A673 (cell line): ENCODE data around the gene FAM8A1. TPM values are rescaled to one million over a fixed set of nuclear protein-coding genes. Genes with fewer than 3 reads are reported as not detected.
A peak's percentile ranks its signal among the peaks of the same experiment; 100 is the strongest.

Experiments
- BruUV-seq: library from RNA; stranded (reverse); fragments of 400-500 nt; replicated peaks from 2 replicates; lab custom pipeline; 2021; lab: Mats Ljungman, UMichigan
- CTCF ChIA-PET: fragments of 300-600 bp; sonication (Branson Sonifier 250); formaldehyde crosslinking; loops from one replicate; lab custom pipeline; 2022; ENCODE audit warnings: antibody characterized with exemption; lab: Charles Lee
- POLR2A ChIA-PET: fragments of 300-600 bp; sonication (Branson Sonifier 250); formaldehyde crosslinking; loops from one replicate; lab custom pipeline; 2022; ENCODE audit warnings: antibody characterized with exemption; ENCODE audit not compliant: low non-redundant PET; lab: Charles Lee
- DNase-seq: peaks from one replicate; pipeline ENCODE4 v3.0.0-alpha.2; 2015; ENCODE audit warnings: low spot score
- H3K27ac ChIP-seq: fragments of 200-600 bp; sonication (generic); 2 replicates; pipeline ENCODE4 v1.5.1; 2016; ENCODE audit warnings: mixed run types, low read depth, mild to moderate bottlenecking, mixed read lengths, antibody characterized with exemption, low read length; ENCODE audit not compliant: poor library complexity, severe bottlenecking
- H3K27me3 ChIP-seq: fragments of 200-600 bp; sonication (generic); replicated peaks from 2 replicates; pipeline ENCODE4 v1.6.1; 2017; ENCODE audit warnings: mixed run types, low read depth, mild to moderate bottlenecking, mixed read lengths, antibody characterized with exemption, low read length; ENCODE audit not compliant: insufficient read depth, poor library complexity
- H3K36me3 ChIP-seq: fragments of 200-600 bp; sonication (generic); 2 replicates; pipeline ENCODE4 v1.6.1; 2016; ENCODE audit warnings: mixed run types, mild to moderate bottlenecking, mixed read lengths, antibody characterized with exemption, low read length; ENCODE audit not compliant: insufficient read depth, poor library complexity, severe bottlenecking
- H3K4me1 ChIP-seq: fragments of 200-600 bp; sonication (generic); 2 replicates; pipeline ENCODE4 v1.6.1; 2017; ENCODE audit warnings: mixed run types, mild to moderate bottlenecking, mixed read lengths, antibody characterized with exemption, low read length; ENCODE audit not compliant: insufficient read depth, poor library complexity, severe bottlenecking
- H3K4me3 ChIP-seq: fragments of 200-600 bp; sonication (generic); 2 replicates; pipeline ENCODE4 v1.5.1; 2016; ENCODE audit warnings: low read depth, mixed run types, mild to moderate bottlenecking, mixed read lengths, low read length; ENCODE audit not compliant: poor library complexity, severe bottlenecking
- H3K9me3 ChIP-seq: fragments of 200-600 bp; sonication (generic); 2 replicates; pipeline ENCODE4 v1.6.1; 2016; ENCODE audit warnings: mixed run types, low read depth, mild to moderate bottlenecking, mixed read lengths, antibody characterized with exemption, low read length; ENCODE audit not compliant: poor library complexity, severe bottlenecking
- EZH2 ChIP-seq: fragments of 200-600 bp; sonication (generic); IDR thresholded peaks from 2 replicates; pipeline ENCODE4 v1.6.1; 2017; ENCODE audit warnings: borderline replicate concordance, low read depth, mild to moderate bottlenecking, mixed read lengths, antibody characterized with exemption, low read length; ENCODE audit not compliant: poor library complexity, severe bottlenecking
- intact Hi-C: fragments of 100-400 bp; cut with micrococcal nuclease; formaldehyde crosslinking; loops from one replicate; pipeline ENCODE4 v1.10.0; 2022; ENCODE audit not compliant: unreplicated experiment
- total RNA-seq: library from RNA; stranded (reverse); gene quantifications from 2 replicates; pipeline ENCODE4 v1.2.3, GENCODE V29; 2021
- TF ChIP-seq, protein P1 (sequence below): fragments of 300-800, 200-600 bp; sonication (generic); conservative IDR thresholded peaks from 2 replicates; pipeline ENCODE4 v1.5.1; 2017; ENCODE audit warnings: low read depth, mild to moderate bottlenecking, antibody characterized with exemption, low read length, moderate library complexity, mixed read lengths

FAM8A1 gene
- total RNA-seq, 1 experiment from 2014 or later, result 15.7 TPM

DNA sequence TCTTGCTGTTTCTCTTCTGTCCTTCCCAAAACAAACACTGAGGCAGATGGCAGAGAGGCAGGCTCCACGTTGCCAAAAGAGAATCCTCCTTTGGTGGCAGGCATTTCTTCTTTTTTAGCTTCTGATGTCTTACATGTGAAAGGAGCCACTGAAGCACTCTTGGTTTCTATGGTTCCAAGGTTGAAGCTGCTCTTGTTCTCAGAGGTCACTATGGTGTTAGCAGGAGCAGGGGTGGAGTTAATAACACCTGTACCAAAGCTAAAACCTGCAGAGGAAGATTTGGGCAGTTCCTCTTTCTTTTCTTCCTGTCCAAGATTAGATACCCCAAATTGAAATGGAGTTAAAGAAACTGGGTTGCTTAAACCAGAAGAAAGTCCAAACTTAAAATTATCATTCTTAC lies 28.8 kb downstream of the FAM8A1 start:
- intact Hi-C loops, result no loop called here
- TSS peak; percentile 46 for BruUV-seq
- DNase-seq, result no peak
- Histone ChIP-seq H3K4me3 (no peak overlapping the region), H3K9me3 (no peaks in the 10 kb centered on the region), H3K36me3 (peaks cover 90% of the 10 kb centered on the region), H3K27ac (no peak overlapping the region), H3K27me3 (no peaks in the 10 kb centered on the region), H3K4me1 (peaks cover 3% of the 10 kb centered on the region)
- TF ChIP-seq EZH2, result no peak
- TF ChIP-seq, protein P1, sequence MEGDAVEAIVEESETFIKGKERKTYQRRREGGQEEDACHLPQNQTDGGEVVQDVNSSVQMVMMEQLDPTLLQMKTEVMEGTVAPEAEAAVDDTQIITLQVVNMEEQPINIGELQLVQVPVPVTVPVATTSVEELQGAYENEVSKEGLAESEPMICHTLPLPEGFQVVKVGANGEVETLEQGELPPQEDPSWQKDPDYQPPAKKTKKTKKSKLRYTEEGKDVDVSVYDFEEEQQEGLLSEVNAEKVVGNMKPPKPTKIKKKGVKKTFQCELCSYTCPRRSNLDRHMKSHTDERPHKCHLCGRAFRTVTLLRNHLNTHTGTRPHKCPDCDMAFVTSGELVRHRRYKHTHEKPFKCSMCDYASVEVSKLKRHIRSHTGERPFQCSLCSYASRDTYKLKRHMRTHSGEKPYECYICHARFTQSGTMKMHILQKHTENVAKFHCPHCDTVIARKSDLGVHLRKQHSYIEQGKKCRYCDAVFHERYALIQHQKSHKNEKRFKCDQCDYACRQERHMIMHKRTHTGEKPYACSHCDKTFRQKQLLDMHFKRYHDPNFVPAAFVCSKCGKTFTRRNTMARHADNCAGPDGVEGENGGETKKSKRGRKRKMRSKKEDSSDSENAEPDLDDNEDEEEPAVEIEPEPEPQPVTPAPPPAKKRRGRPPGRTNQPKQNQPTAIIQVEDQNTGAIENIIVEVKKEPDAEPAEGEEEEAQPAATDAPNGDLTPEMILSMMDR, result no peak
- POLR2A ChIA-PET, result no interaction called here
- CTCF ChIA-PET, result no interaction called here

DNA sequence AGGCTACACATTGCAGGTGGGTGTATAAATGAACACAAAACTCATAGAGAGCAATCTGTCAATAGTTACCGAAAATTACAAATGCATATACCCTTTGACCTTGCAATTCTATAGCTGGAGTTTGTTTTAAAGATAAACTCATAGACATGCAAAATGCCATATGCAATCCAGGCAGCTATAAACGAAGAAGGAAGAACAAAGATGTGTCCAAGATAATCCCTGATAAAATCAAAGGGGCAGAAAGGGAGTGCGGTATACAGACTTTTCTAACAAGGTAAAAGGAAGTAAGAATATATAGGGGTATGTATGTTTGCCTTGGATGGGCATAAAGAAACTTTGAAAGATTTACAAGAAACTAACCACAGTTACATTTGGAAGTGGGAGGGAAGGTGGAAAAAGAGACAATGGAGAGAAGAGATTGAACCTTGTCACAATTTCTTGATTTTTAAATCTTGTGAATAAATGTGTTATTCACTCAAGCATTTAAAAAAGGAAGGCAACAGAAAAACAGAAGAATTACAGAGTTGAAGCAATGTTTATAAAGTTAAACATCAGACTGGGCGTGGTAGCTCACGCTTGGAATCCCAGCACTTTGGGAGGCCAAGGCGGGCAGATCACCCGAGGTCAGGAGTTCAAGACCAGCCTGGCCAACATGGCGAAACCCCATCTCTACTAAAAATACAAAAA lies 29.9 kb downstream of the FAM8A1 start:
- intact Hi-C loops, result no loop called here
- peaks cover 80% of the 10 kb centered on the region for H3K36me3 ChIP-seq
- no peak overlapping the region for H3K4me3 ChIP-seq
- no peak for DNase-seq
- POLR2A ChIA-PET, result no interaction called here
- no peak overlapping the region for H3K27ac ChIP-seq
- no TSS peak for BruUV-seq
- no peaks in the 10 kb centered on the region for H3K9me3 ChIP-seq
- peaks cover 3% of the 10 kb centered on the region for H3K4me1 ChIP-seq
- no peaks in the 10 kb centered on the region for H3K27me3 ChIP-seq
- CTCF ChIA-PET, result no interaction called here
- TF ChIP-seq EZH2, result no peak
- TF ChIP-seq, protein P1, result no peak

DNA sequence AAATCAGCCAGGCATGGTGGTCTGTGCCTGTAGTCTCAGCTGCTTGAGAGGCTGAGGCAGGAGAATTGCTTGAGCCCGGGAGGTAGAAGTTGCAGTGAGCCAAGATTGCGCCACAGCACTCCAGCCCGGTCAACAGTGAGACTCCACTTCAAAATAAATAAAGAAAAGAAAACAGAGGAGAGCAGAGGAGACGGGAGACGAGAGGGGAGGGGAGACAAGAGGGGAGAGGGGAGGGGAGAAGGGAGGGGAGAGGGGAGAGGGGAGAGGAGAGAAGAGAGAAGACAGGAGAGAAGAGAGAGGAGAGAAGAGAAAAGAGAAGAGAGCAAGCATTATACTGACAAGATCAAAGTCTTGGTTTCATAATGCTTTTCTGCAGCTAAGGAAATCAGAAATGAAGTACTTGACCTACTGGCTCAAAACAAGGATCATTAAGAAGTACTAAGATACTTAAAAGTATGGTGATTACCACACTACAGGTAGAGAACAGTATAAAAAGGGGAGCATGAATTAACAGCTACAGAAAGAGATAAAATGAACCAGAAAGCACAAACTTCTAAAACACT lies 30.5 kb downstream of the FAM8A1 start:
- no peak overlapping the region for H3K4me3 ChIP-seq
- no peaks in the 10 kb centered on the region for H3K27me3 ChIP-seq
- no TSS peak for BruUV-seq
- intact Hi-C loops, result no loop called here
- TF ChIP-seq EZH2, result no peak
- TF ChIP-seq, protein P1, result no peak
- CTCF ChIA-PET, result no interaction called here
- no peak overlapping the region for H3K27ac ChIP-seq
- POLR2A ChIA-PET, result no interaction called here
- no peak for DNase-seq
- H3K4me1 ChIP-seq, result peaks cover 3% of the 10 kb centered on the region
- no peaks in the 10 kb centered on the region for H3K9me3 ChIP-seq
- H3K36me3 ChIP-seq, result peaks cover 79% of the 10 kb centered on the region
